ENCODE data around the gene ABHD2. TPM values are rescaled to one million over a fixed set of nuclear protein-coding genes. Genes with fewer than 3 reads are reported as not detected.

Gene ABHD2
- total RNA-seq, 1 experiment from 2014 or later: 15.6 TPM

DNA sequence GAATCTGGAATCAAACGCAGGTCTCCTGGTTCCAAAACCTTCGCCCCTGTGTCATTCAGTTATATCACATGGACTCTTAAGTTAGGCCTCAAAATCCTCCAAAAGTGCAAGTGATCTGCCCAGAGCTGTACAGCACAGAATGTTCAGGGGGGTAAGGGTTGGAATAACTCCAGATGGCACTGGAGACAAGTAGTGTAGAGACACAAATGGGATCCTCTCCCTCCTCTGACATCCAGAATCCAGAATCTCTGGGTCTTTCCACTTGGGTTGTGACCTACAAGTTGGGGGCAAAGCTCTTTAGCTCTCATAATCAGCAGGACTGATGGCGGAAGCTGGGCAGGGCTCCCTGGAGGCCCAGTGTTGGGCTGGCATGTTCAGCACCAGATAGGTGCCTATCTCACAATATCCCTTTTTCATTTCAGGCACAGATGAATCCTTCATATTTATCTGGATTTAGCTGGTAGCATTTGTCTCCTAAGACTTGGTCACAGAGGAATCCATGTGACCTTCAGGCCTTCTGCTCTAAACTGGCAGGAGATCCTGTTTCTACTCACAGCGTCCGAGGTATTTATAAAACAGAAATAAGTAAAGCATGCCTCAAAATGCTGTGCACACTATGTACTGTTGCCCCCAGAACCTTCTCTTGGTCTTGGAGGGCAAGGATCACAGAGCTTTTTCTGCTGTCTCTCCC, 15.4 kb downstream of the ABHD2 start:
- H3K4me2 ChIP-seq (ENCODE audit: insufficient read depth, insufficient read length, low read length): no peak overlapping the region
- no peaks in the 10 kb centered on the region for H3K9me3 ChIP-seq (ENCODE audit: control insufficient read depth, low read depth, low read length)
- no peaks in the 10 kb centered on the region; the same call in 1 of the 2 replicates for H3K4me1 ChIP-seq (ENCODE audit: insufficient read depth, low read length)
- no peak overlapping the region for H4K5ac ChIP-seq (ENCODE audit: insufficient read length, low read depth, low read length)
- H3K27ac ChIP-seq (ENCODE audit: insufficient read length, low read depth, low read length): no peak overlapping the region
- Mint-ChIP-seq H3K4me3 (no peak overlapping the region), H3K27ac (peak overlapping the region in 1 of 3 experiments; percentile 57; a peak in 2 of 7 replicates), H3K36me3 (ENCODE audit: insufficient read depth in 1 of 3, low read depth in 3 of 3) (peaks cover 0 to 4% (median 4%) of the 10 kb centered on the region in 3 experiments; a peak in 3 of 7 replicates), H3K9me3 (no peaks in the 10 kb centered on the region), H3K4me1 (peaks cover 0 to 6% of the 10 kb centered on the region in 2 experiments; a peak in 2 of 4 replicates), H3K27me3 (ENCODE audit: low read depth) (no peaks in the 10 kb centered on the region)
- no peaks in the 10 kb centered on the region for H3K79me2 ChIP-seq (ENCODE audit: insufficient read depth, low read length)
- TF ChIP-seq, protein P1, sequence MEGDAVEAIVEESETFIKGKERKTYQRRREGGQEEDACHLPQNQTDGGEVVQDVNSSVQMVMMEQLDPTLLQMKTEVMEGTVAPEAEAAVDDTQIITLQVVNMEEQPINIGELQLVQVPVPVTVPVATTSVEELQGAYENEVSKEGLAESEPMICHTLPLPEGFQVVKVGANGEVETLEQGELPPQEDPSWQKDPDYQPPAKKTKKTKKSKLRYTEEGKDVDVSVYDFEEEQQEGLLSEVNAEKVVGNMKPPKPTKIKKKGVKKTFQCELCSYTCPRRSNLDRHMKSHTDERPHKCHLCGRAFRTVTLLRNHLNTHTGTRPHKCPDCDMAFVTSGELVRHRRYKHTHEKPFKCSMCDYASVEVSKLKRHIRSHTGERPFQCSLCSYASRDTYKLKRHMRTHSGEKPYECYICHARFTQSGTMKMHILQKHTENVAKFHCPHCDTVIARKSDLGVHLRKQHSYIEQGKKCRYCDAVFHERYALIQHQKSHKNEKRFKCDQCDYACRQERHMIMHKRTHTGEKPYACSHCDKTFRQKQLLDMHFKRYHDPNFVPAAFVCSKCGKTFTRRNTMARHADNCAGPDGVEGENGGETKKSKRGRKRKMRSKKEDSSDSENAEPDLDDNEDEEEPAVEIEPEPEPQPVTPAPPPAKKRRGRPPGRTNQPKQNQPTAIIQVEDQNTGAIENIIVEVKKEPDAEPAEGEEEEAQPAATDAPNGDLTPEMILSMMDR (conservative IDR thresholded peaks at IDR 0.05): no peak
- H3K23ac ChIP-seq (ENCODE audit: insufficient read length, low read depth, low read length): no peak overlapping the region
- H4K91ac ChIP-seq (ENCODE audit: insufficient read length, low read depth, low read length): no peak overlapping the region
- no peaks in the 10 kb centered on the region for H3K27me3 ChIP-seq (ENCODE audit: insufficient read depth, low read length)
- H3K4ac ChIP-seq (ENCODE audit: low read depth, low read length): no peak overlapping the region
- H3K14ac ChIP-seq (ENCODE audit: insufficient read depth, low read length): no peak overlapping the region
- whole genome bisulfite sequencing (ENCODE audit: extremely low coverage, insufficient read length, low lambda C conversion rate): no CpG with 5 or more reads among the region's 5 CpGs
- H3K56ac ChIP-seq (ENCODE audit: insufficient read length, low read depth, low read length): no peak overlapping the region
- H3K79me1 ChIP-seq (ENCODE audit: insufficient read depth, low read depth, low read length, poor library complexity, severe bottlenecking): no peaks in the 10 kb centered on the region
- no peak overlapping the region for H2BK15ac ChIP-seq (ENCODE audit: low read depth, low read length)
- no peaks in the 10 kb centered on the region for H4K20me1 ChIP-seq (ENCODE audit: control insufficient read depth, insufficient read depth, insufficient read length)
- no peak overlapping the region for H2BK20ac ChIP-seq (ENCODE audit: low read depth, low read length, poor library complexity, severe bottlenecking)
- no peak overlapping the region for H2BK12ac ChIP-seq (ENCODE audit: insufficient read length, low read depth, low read length)
- H2BK120ac ChIP-seq (ENCODE audit: low read depth, low read length, poor library complexity, severe bottlenecking): no peak overlapping the region
- no peak overlapping the region for H3T11ph ChIP-seq (ENCODE audit: low read length)
- DNase-seq: no peak
- no peak overlapping the region for H2BK5ac ChIP-seq (ENCODE audit: insufficient read length, low read length)
- H3K18ac ChIP-seq (ENCODE audit: insufficient read length, low read depth, low read length): no peak overlapping the region
- H2AK5ac ChIP-seq (ENCODE audit: insufficient read length, low read length): no peak overlapping the region
- H3K23me2 ChIP-seq (ENCODE audit: insufficient read length, low read depth, low read length, poor library complexity, severe bottlenecking): no peaks in the 10 kb centered on the region
- no peak overlapping the region for H2AFZ ChIP-seq (ENCODE audit: low read length)
- H4K8ac ChIP-seq (replicated peaks; ENCODE audit: insufficient read length, low read depth, low read length): no peak overlapping the region
- no peak overlapping the region for H3K9ac ChIP-seq (ENCODE audit: extremely low read depth, insufficient read length, low read length)
